Measurements from ENCODE around the gene PUS7L.
"Not testable (repeated sequence)": the region's sequence is repeated elsewhere in the genome, so short reads cannot be mapped to it uniquely, and the experiment has no call there.

The PUS7L gene

DNA sequence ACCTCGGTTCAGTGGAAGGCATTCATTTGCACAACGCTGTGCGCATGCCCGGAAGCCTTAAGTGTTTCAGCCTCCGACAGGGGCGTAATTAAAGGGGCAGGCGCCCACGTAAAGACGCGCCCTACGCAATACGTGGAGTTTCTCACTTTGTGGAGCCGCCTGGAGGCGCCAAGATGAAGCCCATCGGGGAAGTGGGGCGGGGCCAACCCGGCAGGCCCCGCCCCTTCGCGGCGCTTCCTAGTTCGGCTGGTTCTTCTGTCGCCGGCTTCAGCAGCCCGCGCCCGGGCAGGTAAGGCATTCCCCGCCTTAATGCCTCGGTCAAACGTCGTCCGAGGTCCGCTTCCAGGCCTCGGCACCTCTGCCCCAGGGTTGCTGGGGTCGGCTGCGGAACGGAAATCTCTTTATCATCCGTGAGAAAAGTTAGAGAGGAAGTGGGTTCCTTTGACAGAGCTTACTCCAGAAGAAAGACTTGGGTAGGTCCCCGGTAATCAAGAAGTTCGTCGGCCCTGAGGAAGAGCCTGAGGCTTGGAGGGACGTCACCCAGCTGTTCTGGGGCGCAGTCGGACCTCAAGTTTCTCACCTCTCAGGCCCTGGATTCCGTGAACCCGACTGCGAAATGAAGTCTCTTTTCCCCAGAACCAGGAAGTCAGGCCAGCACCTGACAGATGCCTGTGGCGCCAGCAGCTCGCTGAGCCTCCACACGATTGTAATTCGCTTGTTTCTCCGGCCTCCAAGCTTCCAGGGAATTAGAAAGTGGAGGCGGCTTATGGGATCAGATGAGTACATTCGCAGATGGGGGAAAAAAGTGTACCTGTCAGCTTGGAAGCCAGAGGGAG lies at the start of gene PUS7L, which contains the start of gene IRAK4:
Gene PUS7L (minus strand): TSS at position 63 of the 836 bp plus-strand sequence. CDS start 3,545 bp downstream, outside the sequence.
Gene IRAK4 (plus strand): TSS at position 224 of the 836 bp plus-strand sequence. CDS start 9,161 bp downstream, outside the sequence.
- peak; percentile 84 to 92 (median 86) for DNase-seq (ENCODE audit: low read depth in 3 of 3)

- DNase-seq (ENCODE audit: low read depth in 3 of 3), result no peak
Observed at GRCh38 chr12:43807386-43807785, 48.8 kb upstream of the PUS7L start.

GRCh38 chr12:43806737-43807072 lies 48.1 kb upstream of the PUS7L start:
- no peak for DNase-seq (ENCODE audit: low read depth in 3 of 3)

DNA sequence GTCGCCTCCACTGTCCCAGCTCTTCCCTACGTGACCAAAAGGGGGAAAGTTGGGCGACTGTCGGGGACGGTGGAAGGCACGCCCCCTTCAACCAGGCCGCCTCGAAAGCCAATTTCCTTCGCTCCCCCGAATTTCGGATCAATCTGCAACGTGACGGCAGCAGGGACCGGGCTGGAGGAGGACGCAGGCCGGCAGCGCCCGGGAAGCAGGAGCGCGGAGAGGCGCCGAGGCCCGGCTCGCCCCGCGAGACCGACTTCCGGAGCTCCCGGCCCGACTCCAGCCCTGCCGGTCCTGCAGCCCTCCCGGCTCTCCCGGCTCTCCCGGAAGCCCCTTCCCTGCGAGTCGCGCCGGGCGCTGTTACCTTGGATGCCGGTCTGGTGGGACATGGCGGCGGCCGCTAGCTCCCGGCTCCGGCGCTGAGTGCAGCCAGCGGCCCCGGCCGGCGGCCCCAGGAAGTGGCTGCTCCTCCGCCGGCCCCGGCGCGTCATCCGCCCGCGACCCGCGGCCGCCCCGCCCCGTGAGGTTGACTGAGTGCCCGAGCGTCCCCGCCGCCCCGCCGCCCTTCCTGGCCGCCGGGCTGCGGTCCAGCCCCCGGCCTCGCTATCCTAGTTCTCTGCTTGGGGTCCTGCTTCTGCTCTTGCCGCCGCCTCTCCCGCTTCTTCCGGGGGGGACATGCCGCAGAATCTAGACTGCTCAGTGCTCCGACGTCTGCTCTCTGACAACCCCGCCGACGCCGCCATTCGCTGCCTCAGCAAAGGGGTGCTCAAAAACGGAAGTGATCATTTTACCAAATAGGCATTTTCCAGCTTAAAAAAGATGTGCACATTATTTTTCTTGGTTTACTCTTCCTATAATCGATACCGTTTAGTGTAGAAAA lies 47.5 kb upstream of the PUS7L start, which contains the start of gene TWF1:
Gene TWF1 (minus strand): TSS at position 458 of the 877 bp plus-strand sequence. CDS start 72 bp downstream, at position 386.
- DNase-seq (ENCODE audit: low read depth in 3 of 3), result peak; percentile 72 to 84 (median 75)

- DNase-seq (ENCODE audit: low read depth in 3 of 3), result no peak
Observed at GRCh38 chr12:43805149-43805859, 46.7 kb upstream of the PUS7L start.

DNA sequence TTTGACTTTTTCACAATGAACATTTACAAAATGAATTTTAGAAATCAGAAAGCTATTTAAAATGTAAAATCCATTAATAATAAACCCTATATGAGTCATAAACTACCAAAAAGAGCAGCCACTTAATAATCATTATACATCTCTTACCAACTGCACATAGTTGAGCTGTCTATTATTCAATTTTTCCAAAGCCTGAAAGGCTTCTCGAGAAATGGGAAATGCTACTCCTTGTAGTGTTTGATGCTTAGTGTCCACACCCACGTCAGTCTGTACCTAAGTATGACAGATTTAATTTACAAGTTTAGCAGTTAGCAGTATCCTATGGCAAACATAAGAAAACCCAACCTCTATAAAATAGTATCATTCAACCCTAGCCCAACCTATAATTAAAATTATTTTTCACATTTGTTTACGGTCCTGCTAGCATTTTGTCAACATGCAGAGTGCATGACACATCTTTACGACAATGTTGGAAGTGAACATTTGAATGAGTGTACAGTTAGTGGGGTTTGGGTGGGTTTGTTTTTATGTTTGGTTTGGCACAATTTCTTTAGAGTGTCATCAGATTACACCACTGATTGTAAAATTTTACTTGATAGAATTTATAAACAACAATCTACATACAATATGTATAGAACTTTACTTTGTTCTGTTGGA lies 39.1 kb upstream of the PUS7L start:
- DNase-seq (ENCODE audit: low read depth in 3 of 3), result no peak

- no peak for DNase-seq (ENCODE audit: low read depth in 3 of 3)
Observed at GRCh38 chr12:43795716-43796280, 37.2 kb upstream of the PUS7L start.

GRCh38 chr12:43789941-43790340 lies 31.4 kb upstream of the PUS7L start:
- DNase-seq (ENCODE audit: low read depth in 3 of 3), result no peak

GRCh38 chr12:43786899-43787693 lies 28.5 kb upstream of the PUS7L start:
- no peak for DNase-seq (ENCODE audit: low read depth in 3 of 3)

GRCh38 chr12:43776498-43776897 lies 17.9 kb upstream of the PUS7L start:
- DNase-seq (ENCODE audit: low read depth in 3 of 3), result no peak

GRCh38 chr12:43766291-43766690 lies 7.7 kb upstream of the PUS7L start:
- DNase-seq (ENCODE audit: low read depth in 3 of 3), result no peak

DNA sequence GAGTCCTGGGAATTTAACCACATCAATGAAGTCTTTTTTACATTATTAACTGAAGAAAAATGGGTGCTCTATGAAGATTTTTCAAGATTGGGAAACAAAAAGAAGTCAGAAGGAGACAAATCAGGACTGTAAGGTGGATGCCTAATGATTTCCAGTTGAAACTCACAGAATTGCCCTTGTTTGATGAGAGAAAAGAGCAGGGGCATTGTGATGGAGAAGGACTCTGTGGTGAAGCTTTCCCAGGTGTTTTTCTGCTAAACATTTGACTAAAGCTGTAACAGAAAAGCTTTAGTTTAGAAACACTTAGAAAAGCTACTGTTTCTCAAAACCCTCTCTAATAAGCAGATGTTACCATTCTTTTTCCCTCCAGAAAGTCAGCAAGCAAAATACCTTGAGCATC lies 5.9 kb upstream of the PUS7L start:
- no peak for DNase-seq (ENCODE audit: low read depth in 3 of 3)

- DNase-seq (ENCODE audit: low read depth in 3 of 3), result no peak
Observed at GRCh38 chr12:43763769-43764168, 5.2 kb upstream of the PUS7L start.

GRCh38 chr12:43762596-43762995 lies 4.0 kb upstream of the PUS7L start:
- DNase-seq (ENCODE audit: low read depth in 3 of 3), result no peak

GRCh38 chr12:43761500-43761899 lies 2.9 kb upstream of the PUS7L start:
- no peak for DNase-seq (ENCODE audit: low read depth in 3 of 3)

DNA sequence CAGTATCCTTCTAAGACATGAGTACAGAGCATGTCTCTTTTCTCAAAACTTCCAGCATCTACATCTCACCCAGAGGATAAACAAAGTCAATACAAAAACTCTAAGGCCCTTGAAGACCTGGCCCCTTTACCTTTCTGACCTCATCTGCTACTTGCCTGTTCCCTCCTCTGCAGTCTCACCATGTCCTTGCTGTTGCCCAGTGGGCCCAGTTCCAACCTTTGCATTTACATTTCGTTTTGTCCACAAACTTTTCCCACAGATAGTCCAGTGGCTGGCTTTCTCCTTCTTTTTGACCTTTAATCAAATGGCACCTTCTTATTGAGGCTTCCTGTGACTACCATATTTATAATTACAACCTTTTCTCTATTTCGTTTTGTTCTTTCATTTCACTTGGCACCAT lies 1.8 kb upstream of the PUS7L start:
- DNase-seq (ENCODE audit: low read depth in 3 of 3), result no peak

DNA sequence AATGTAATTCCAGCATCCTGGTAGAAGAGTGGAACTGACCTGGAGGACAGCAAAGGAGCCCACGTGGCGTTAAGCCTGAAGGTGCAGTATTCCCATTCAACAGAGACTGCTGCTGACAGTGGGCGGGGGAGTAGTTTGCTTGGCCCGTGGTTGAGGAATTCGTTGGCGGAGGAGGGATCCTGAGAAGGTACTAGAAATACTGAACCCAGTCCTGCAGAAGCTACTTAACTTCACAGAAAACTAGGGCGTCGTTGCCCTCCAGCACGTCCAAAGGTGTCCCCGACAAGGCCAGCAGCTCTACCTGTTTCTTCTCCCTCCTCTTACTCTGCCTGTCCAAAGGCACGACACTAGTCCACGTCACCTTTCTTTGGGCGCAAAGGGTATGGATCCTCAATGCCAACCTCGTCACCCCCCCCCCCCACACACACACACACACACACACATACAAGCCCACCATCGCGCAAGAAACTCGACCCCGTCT lies 303 bp downstream of the PUS7L start:
- no peak for DNase-seq (ENCODE audit: low read depth in 3 of 3)

DNA sequence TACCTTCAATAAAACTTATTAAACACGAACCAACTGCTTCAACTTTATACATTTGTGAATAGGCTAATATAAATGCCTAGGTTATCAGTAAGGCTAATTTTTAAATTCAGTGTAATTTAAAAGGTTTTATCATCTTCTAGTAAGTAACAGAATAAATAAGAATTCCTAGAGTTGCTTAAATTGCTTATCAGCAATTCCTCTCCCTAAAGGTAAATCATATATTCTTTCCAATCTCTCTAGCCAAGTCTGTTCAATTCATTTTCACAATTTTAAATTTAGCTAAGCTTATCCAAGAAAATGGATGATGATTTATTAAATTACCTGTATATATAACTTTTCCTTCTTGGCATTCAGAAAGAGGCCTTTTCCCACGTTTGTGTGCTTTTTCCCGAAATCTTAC lies 4.6 kb downstream of the PUS7L start:
- no peak for DNase-seq (ENCODE audit: low read depth in 3 of 3)

DNA sequence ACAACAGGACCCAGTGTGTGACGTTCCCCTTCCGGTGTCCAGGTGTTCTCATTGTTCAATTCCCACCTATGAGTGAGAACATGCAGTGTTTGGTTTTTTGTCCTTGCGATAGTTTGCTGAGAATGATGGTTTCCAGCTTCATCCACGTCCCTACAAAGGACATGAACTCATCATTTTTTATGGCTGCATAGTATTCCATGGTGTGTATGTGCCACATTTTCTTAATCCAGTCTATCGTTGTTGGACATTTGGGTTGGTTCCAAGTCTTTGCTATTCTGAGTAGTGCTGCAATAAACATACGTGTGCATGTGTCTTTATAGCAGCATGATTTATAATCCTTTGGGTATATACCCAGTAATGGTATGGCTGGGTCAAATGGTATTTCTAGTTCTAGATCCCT lies 7.2 kb downstream of the PUS7L start:
- not testable (repeated sequence) for DNase-seq (ENCODE audit: low read depth in 3 of 3)

GRCh38 chr12:43750814-43751213 lies 7.8 kb downstream of the PUS7L start:
- DNase-seq (ENCODE audit: low read depth in 3 of 3), result no peak
